Spleen (tissue), 11 donors: ENCODE results near the gene KIAA1191. TPM values are rescaled to one million over a fixed set of nuclear protein-coding genes. Genes with fewer than 3 reads are reported as not detected.

Experiments used
- DNase-seq: peaks from one replicate; pipeline ENCODE4 v3.0.0-alpha.2; 2020
- H3K27ac ChIP-seq, 8 donors: fragments of 200-600 bp; sonication (generic) in 7 of 8; 1 replicate in 4 of 8; 2 replicates in 4 of 8; pipeline versions ENCODE4 v1.5.0 to v1.8.0; 2016 to 2021; ENCODE audit warnings: inconsistent platforms in 4 of 8, mild to moderate bottlenecking in 4 of 8, moderate library complexity in 1 of 8
- H3K27me3 ChIP-seq, 7 donors: fragments of 200-600 bp; sonication (generic) in 6 of 7; replicated peaks in 1 of 7; 1 replicate in 4 of 7; 2 replicates in 3 of 7; pipeline versions ENCODE4 v1.5.0 to v1.8.0; 2016 to 2021; ENCODE audit warnings: inconsistent platforms in 3 of 7, mild to moderate bottlenecking in 1 of 7
- H3K36me3 ChIP-seq, 6 donors: fragments of 200-600 bp; sonication (generic) in 5 of 6; 1 replicate in 4 of 6; 2 replicates in 2 of 6; pipeline versions ENCODE4 v1.5.0 to v1.8.0; 2016 to 2021; ENCODE audit warnings: inconsistent platforms in 2 of 6
- H3K4me1 ChIP-seq, 6 donors: fragments of 200-600 bp; sonication (generic) in 5 of 6; 1 replicate in 3 of 6; 2 replicates in 3 of 6; pipeline versions ENCODE4 v1.5.0 to v1.8.0; 2016 to 2021; ENCODE audit warnings: inconsistent platforms in 3 of 6
- H3K4me3 ChIP-seq, 8 donors: fragments of 200-600 bp; sonication (generic) in 7 of 8; 1 replicate in 4 of 8; 2 replicates in 4 of 8; pipeline versions ENCODE4 v1.5.0 to v1.8.0; 2016 to 2021; ENCODE audit warnings: inconsistent platforms in 4 of 8, mild to moderate bottlenecking in 4 of 8, moderate library complexity in 2 of 8
- H3K9me3 ChIP-seq, 8 donors: fragments of 200-600 bp; sonication (generic) in 7 of 8; 1 replicate in 4 of 8; 2 replicates in 4 of 8; pipeline versions ENCODE4 v1.5.0 to v1.8.0; 2016 to 2021; ENCODE audit warnings: inconsistent platforms in 4 of 8
- POLR2A ChIP-seq, 3 donors: fragments of 450-650 bp; IDR thresholded peaks; one replicate each; pipeline ENCODE4 v1.5.1; 2017; ENCODE audit warnings: antibody characterized with exemption in 3 of 3, mild to moderate bottlenecking in 1 of 3
- POLR2AphosphoS5 ChIP-seq, 3 donors: sonication (generic); formaldehyde crosslinking; IDR thresholded peaks; one replicate each; pipeline ENCODE4 v1.5.1; 2017; ENCODE audit warnings: antibody characterized with exemption in 3 of 3
- WGBS, 5 donors: extraction: QIAGEN DNeasy Blood & Tissue Kit in 3 of 5; methylation state at CpG; one replicate each; pipeline versions ENCODE4 v1.1.5 to v1.1.7; 2013 to 2018; 5-methylcytosine and 5-hydroxymethylcytosine counted together
- intact Hi-C: fragments of 100-400 bp; cut with DNase I; formaldehyde crosslinking; loops from one replicate; pipeline ENCODE4 v1.15.0; 2023; ENCODE audit warnings: low total_unique reads
- polyA plus RNA-seq, 3 donors: library from polyadenylated mRNA; stranded (reverse); fragments of 200-250 nt; gene quantifications; one replicate each; pipeline ENCODE4 v1.2.1, GENCODE V29; 2013
- total RNA-seq, 7 donors: library from RNA; depleted of rRNA in 3 of 7; stranded (reverse); fragments of >200 nt in 3 of 7; fragmentation: NEBNext Ultra II Directional in 4 of 7; extraction: Animal tissue kit (Norgen Biotek cat#: 25700) in 4 of 7; gene quantifications; one replicate each; pipeline versions ENCODE4 v1.1.0 to v1.2.1, GENCODE V29; 2016 to 2021
- TF ChIP-seq, protein P1 (sequence below), 11 experiments: fragments of 200-600 bp in 7 of 11; fragments of 450-650 bp in 4 of 11; sonication (generic) in 4 of 11; IDR thresholded peaks in 8 of 11; conservative IDR thresholded peaks in 3 of 11; 1 replicate in 7 of 11; 2 replicates in 4 of 11; pipeline versions ENCODE4 v1.4.0 to v1.8.0; 2016 to 2021; ENCODE audit warnings: antibody characterized with exemption in 11 of 11, inconsistent platforms in 4 of 11, mild to moderate bottlenecking in 1 of 11
- donor health status: healthy with polysubstance abuse.
- donor health status: DM: no; HTN: no; CAD: no; lungs with moderate emphysema.
- donor health status: DM: no; HTN: no; CAD: no.
- donor health status: Bipolar disorder and iron deficiency.
- donor health status: healthy.
- donor health status: DM: no; HTN: no; CAD: no.
- donor health status: DM: yes; HTN: yes; CAD: no.

The KIAA1191 gene
- total and polyA plus RNA-seq, 10 donors: 24.4 to 99.0 (median 69.4) TPM

DNA sequence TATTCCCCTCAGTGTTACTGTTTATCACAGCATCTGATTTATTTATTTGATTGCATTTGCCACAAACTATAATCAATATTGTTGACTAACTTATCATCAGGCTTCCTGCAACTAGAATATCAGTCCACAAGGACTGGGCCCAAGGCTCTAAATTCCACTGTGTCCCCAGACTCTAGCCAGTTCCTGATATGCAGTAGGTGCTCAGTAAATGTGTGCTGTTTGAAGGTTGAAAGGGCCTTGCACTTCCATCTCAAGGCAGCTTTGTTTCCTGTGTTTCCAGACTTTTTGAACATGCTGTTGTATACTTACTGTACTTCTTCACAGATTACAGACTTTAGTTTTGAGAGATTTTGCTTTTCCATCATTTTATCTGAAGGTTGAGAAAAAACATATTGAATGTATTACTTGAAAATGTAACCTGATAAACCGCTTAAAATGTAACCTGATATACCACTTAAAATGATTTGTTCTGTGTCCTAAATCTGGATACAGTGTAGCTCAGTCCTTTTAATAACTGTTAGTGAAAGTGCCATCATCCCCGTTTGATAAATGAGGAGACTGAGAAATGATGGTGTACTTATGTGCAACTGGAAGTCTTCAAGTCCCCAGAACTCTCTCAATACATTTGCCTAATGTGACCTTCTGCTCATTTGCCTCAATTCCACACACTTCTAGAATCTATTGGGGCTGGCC, 18.7 kb downstream of the KIAA1191 start:
- Histone ChIP-seq H3K4me1 (no peaks in the 10 kb centered on the region), H3K27ac (no peak overlapping the region), H3K9me3 (no peaks in the 10 kb centered on the region), H3K36me3 (peaks cover 0 to 98% (median 37%) of the 10 kb centered on the region in 6 donors), H3K27me3 (no peaks in the 10 kb centered on the region), H3K4me3 (no peak overlapping the region)
- intact Hi-C loops: no loop called here
- TF ChIP-seq POLR2A (IDR thresholded peaks at IDR 0.05): no peak
- TF ChIP-seq POLR2AphosphoS5 (IDR thresholded peaks at IDR 0.05): no peak
- TF ChIP-seq, protein P1, sequence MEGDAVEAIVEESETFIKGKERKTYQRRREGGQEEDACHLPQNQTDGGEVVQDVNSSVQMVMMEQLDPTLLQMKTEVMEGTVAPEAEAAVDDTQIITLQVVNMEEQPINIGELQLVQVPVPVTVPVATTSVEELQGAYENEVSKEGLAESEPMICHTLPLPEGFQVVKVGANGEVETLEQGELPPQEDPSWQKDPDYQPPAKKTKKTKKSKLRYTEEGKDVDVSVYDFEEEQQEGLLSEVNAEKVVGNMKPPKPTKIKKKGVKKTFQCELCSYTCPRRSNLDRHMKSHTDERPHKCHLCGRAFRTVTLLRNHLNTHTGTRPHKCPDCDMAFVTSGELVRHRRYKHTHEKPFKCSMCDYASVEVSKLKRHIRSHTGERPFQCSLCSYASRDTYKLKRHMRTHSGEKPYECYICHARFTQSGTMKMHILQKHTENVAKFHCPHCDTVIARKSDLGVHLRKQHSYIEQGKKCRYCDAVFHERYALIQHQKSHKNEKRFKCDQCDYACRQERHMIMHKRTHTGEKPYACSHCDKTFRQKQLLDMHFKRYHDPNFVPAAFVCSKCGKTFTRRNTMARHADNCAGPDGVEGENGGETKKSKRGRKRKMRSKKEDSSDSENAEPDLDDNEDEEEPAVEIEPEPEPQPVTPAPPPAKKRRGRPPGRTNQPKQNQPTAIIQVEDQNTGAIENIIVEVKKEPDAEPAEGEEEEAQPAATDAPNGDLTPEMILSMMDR (IDR thresholded peaks at IDR 0.05 in 8 of 11, conservative IDR thresholded peaks at IDR 0.05 in 3 of 11): no peak
- DNase-seq: no peak
- WGBS, 5 donors: 80 to 86% (median 82%) methylated on average over 2 of the region's 2 CpGs

DNA sequence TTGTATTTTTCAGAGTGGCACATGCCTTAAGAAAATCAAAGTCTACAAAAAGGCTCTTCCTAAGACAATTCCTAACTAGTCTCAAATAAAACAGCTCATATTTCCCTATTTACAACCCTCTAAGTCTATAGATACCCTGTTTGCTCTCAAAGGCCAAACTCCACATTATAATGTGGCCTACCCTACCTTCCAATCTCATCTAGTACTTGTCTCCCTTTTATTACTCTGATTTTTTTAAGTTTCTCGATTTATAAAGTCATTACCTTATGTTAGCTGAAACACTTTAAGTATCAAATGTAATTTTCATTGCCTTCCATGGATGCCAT, 19.4 kb downstream of the KIAA1191 start:
- H3K27ac ChIP-seq: no peak overlapping the region
- WGBS, 5 donors: 91 to 100% (median 98%) methylated on average over 1 of the region's 1 CpG
- H3K9me3 ChIP-seq: no peaks in the 10 kb centered on the region
- DNase-seq: no peak
- TF ChIP-seq POLR2AphosphoS5 (IDR thresholded peaks at IDR 0.05) (no peak), POLR2A (IDR thresholded peaks at IDR 0.05) (no peak)
- TF ChIP-seq, protein P1 (IDR thresholded peaks at IDR 0.05 in 8 of 11, conservative IDR thresholded peaks at IDR 0.05 in 3 of 11): no peak
- intact Hi-C loops: no loop called here
- H3K36me3 ChIP-seq: peaks cover 0 to 98% (median 36%) of the 10 kb centered on the region in 6 donors
- H3K4me1 ChIP-seq: no peaks in the 10 kb centered on the region
- no peaks in the 10 kb centered on the region for H3K27me3 ChIP-seq
- H3K4me3 ChIP-seq: no peak overlapping the region

DNA sequence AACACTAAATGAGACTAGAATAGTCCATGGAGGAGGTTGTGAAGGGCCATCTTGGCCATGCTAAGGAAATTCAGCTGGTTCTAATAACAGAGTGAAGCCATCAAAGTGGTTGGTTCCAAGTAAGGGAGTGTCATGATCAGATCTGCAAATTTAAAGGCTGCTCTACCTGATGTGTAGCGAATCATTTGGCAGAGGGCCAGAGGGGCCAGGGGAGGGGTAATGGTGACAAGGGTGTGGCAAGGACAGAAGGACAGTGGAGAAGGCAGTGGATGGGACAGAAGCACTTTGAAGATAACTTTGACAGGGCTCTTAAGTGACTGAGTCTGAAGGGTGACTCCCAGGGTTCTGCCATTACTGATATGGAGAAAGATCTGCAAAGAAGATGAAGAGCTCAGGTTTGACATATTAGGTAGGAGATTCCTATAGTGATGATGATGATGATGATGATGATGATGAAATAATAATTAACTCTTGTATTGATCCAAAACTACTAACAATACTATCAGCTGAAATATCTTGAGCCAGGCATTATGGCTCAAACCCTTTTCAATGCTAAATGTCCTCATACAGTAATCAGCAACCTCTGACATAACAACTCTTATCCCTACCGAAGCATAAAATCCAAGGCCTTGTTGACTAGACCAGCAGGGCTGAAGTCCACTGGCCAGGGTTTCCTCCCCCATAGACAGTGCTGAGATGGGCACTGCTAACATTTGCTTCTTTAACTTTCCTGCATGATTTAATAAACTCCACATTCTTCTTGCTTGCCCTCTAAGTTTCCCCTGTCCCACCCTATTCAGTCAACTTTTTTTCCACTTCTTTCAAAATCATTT, 20.0 kb downstream of the KIAA1191 start:
- Histone ChIP-seq H3K4me3 (no peak overlapping the region), H3K4me1 (no peaks in the 10 kb centered on the region), H3K36me3 (peaks cover 0 to 98% (median 36%) of the 10 kb centered on the region in 6 donors), H3K9me3 (no peaks in the 10 kb centered on the region), H3K27ac (no peak overlapping the region), H3K27me3 (no peaks in the 10 kb centered on the region)
- WGBS, 5 donors: 68 to 98% (median 95%) methylated on average over 2 of the region's 2 CpGs
- intact Hi-C loops: no loop called here
- DNase-seq: no peak
- TF ChIP-seq, protein P1 (IDR thresholded peaks at IDR 0.05 in 8 of 11, conservative IDR thresholded peaks at IDR 0.05 in 3 of 11): no peak
- TF ChIP-seq POLR2A (IDR thresholded peaks at IDR 0.05) (no peak), POLR2AphosphoS5 (IDR thresholded peaks at IDR 0.05) (no peak)

DNA sequence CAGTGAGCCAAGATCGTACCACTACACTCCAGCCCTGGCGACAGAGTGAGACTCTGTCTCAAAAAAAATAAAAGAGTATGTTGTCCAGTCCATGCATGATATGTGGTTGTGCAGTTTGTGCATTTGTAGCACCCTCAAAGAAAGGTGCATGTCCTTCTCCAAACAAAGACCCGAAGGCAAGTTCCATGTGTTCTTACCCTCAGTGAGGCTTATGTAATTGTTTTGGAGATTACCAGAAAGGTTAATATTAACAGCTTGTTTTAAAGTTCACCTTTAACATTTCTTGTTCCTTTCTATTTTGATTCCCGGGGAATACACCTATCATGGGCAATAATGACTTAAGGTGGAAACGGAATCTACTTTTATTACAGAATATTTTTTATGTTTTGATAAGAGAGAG, 22.3 kb downstream of the KIAA1191 start:
- no peak for DNase-seq
- TF ChIP-seq POLR2A (IDR thresholded peaks at IDR 0.05): no peak
- TF ChIP-seq POLR2AphosphoS5 (IDR thresholded peaks at IDR 0.05): no peak
- TF ChIP-seq, protein P1 (IDR thresholded peaks at IDR 0.05 in 8 of 11, conservative IDR thresholded peaks at IDR 0.05 in 3 of 11): no peak
- intact Hi-C loops: no loop called here
- Histone ChIP-seq H3K27me3 (no peaks in the 10 kb centered on the region), H3K9me3 (peaks cover 0 to 3% (median under 1%) of the 10 kb centered on the region in 8 donors), H3K27ac (no peak overlapping the region), H3K4me3 (no peak overlapping the region), H3K4me1 (no peaks in the 10 kb centered on the region), H3K36me3 (peaks cover 0 to 96% (median 19%) of the 10 kb centered on the region in 6 donors)
- 92 to 97% (median 95%) methylated on average over 5 of the region's 5 CpGs for WGBS, 5 donors
